GM06990 (cell line): Measurements from ENCODE around the gene MTHFSD.

Experiments used
- DNase-seq: peaks from one replicate; pipeline ENCODE4 v3.0.0-alpha.2; 2011; ENCODE audit not compliant: insufficient read length; ENCODE audit errors: extremely low read depth
- H3K27me3 ChIP-seq: replicated peaks from 2 replicates; pipeline ENCODE4 v1.6.0; 2011; ENCODE audit warnings: low read length; ENCODE audit not compliant: control insufficient read depth, insufficient read depth
- H3K36me3 ChIP-seq: 2 replicates; pipeline ENCODE4 v1.5.1; 2011; ENCODE audit warnings: low read length; ENCODE audit not compliant: control insufficient read depth, insufficient read depth
- H3K4me3 ChIP-seq: replicated peaks from 2 replicates; pipeline ENCODE4 v1.5.1; 2011; ENCODE audit warnings: low read depth, mild to moderate bottlenecking, control low read depth, low read length
- CTCF ChIP-seq: IDR thresholded peaks from 2 replicates; pipeline ENCODE4 v1.5.1; 2011; ENCODE audit warnings: low read length, control low read depth, mild to moderate bottlenecking, inconsistent platforms; ENCODE audit not compliant: insufficient read depth, poor library complexity, severe bottlenecking

MTHFSD gene

GRCh38 chr16:86584726-86585721 is 30.0 kb upstream of the MTHFSD start:
- H3K4me3 ChIP-seq: no peak overlapping the region
- no peak for TF ChIP-seq CTCF
- H3K27me3 ChIP-seq: peaks cover 1% of the 10 kb centered on the region; the same call in 1 of the 2 replicates
- no peaks in the 10 kb centered on the region for H3K36me3 ChIP-seq
- no peak for DNase-seq

- Histone ChIP-seq H3K36me3 (no peaks in the 10 kb centered on the region), H3K27me3 (no peaks in the 10 kb centered on the region), H3K4me3 (no peak overlapping the region)
- no peak for TF ChIP-seq CTCF
- no peak for DNase-seq
Observed at GRCh38 chr16:86584071-86584685, 29.1 kb upstream of the MTHFSD start.

- DNase-seq: no peak
- no peaks in the 10 kb centered on the region for H3K36me3 ChIP-seq
- TF ChIP-seq CTCF: no peak
- no peak overlapping the region for H3K4me3 ChIP-seq
- H3K27me3 ChIP-seq: no peaks in the 10 kb centered on the region; the same call in 1 of the 2 replicates
Observed at GRCh38 chr16:86581458-86581857, 26.4 kb upstream of the MTHFSD start.

GRCh38 chr16:86580791-86581170 is 25.7 kb upstream of the MTHFSD start:
- Histone ChIP-seq H3K4me3 (no peak overlapping the region), H3K27me3 (no peaks in the 10 kb centered on the region; the same call in 1 of the 2 replicates), H3K36me3 (no peaks in the 10 kb centered on the region)
- DNase-seq: no peak
- TF ChIP-seq CTCF: no peak

- no peak for TF ChIP-seq CTCF
- no peaks in the 10 kb centered on the region; the same call in 1 of the 2 replicates for H3K27me3 ChIP-seq
- H3K4me3 ChIP-seq: no peak overlapping the region
- no peak for DNase-seq
- H3K36me3 ChIP-seq: no peaks in the 10 kb centered on the region
Observed at GRCh38 chr16:86580063-86580790, 25.2 kb upstream of the MTHFSD start.
